ENCODE data around the gene USH2A.
A peak's percentile ranks its signal among the peaks of the same experiment; 100 is the strongest.

The USH2A gene

GRCh38 chr1:216422821-216423520, at the start of gene USH2A:
Gene USH2A, minus strand, starts transcription at chr1:216423448. Its CDS starts 1,112 bp downstream, at chr1:216422336.
- DNase-seq = peak; percentile 44

GRCh38 chr1:216466162-216466801, 43.0 kb upstream of the USH2A start:
- DNase-seq = no peak

- DNase-seq = no peak
Measured at GRCh38 chr1:216464489-216464888, 41.2 kb upstream of the USH2A start.

GRCh38 chr1:216462066-216462775, 39.0 kb upstream of the USH2A start:
- DNase-seq = no peak

GRCh38 chr1:216461466-216461865, 38.2 kb upstream of the USH2A start:
- DNase-seq = no peak

GRCh38 chr1:216459651-216460207, 36.5 kb upstream of the USH2A start:
- no peak for DNase-seq

- DNase-seq = no peak
Measured at GRCh38 chr1:216458812-216459211, 35.6 kb upstream of the USH2A start.

GRCh38 chr1:216457356-216457755, 34.1 kb upstream of the USH2A start:
- DNase-seq = no peak

- peak; percentile 9 for DNase-seq
Measured at GRCh38 chr1:216456682-216457081, 33.4 kb upstream of the USH2A start.

GRCh38 chr1:216453777-216454176, 30.5 kb upstream of the USH2A start:
- no peak for DNase-seq

- DNase-seq = no peak
Measured at GRCh38 chr1:216450227-216450626, 27.0 kb upstream of the USH2A start.

GRCh38 chr1:216448011-216448510, 24.8 kb upstream of the USH2A start:
- DNase-seq = no peak

GRCh38 chr1:216437603-216438002, 14.4 kb upstream of the USH2A start:
- no peak for DNase-seq

GRCh38 chr1:216434232-216434631, 11.0 kb upstream of the USH2A start:
- DNase-seq = no peak

GRCh38 chr1:216433175-216433574, 9.9 kb upstream of the USH2A start:
- no peak for DNase-seq

- DNase-seq = no peak
Measured at GRCh38 chr1:216430744-216431143, 7.5 kb upstream of the USH2A start.

- no peak for DNase-seq
Measured at GRCh38 chr1:216425577-216425976, 2.3 kb upstream of the USH2A start.

- no peak for DNase-seq
Measured at GRCh38 chr1:216420746-216421145, 2.5 kb downstream of the USH2A start.

- DNase-seq = no peak
Measured at GRCh38 chr1:216420263-216420662, 3.0 kb downstream of the USH2A start.

- DNase-seq = no peak
Measured at GRCh38 chr1:216416488-216416887, 6.8 kb downstream of the USH2A start.

- DNase-seq = no peak
Measured at GRCh38 chr1:216410026-216410425, 13.2 kb downstream of the USH2A start.

GRCh38 chr1:216390956-216391355, 32.3 kb downstream of the USH2A start:
- no peak for DNase-seq

GRCh38 chr1:216389774-216390173, 33.5 kb downstream of the USH2A start:
- DNase-seq = no peak
